ENCODE results near the gene AQP12A. TPM values are rescaled to one million over a fixed set of nuclear protein-coding genes. Genes with fewer than 3 reads are reported as not detected.

The AQP12A gene
- polyA plus RNA-seq, 2 of the 4 experiments (the other 2 are of a cell fraction), result not detected

- ChIA-PET CTCF (interaction anchor here (1.5 kb wide), 1 partner anchor 14 kb away, joined by 4 read pairs; no protein-coding TSS in a partner anchor), POLR2A (no interaction called here)
- Histone ChIP-seq H3K27ac (no peak overlapping the region), H3K4me3 (no peak overlapping the region), H3K9me3 (no peaks in the 10 kb centered on the region), H3K4me2 (no peak overlapping the region), H3K4me1 (no peaks in the 10 kb centered on the region)
- TF ChIP-seq ELK1 (IDR thresholded peaks at IDR 0.05; ENCODE audit: low read depth, low read length) (no peak), CHD2 (IDR thresholded peaks at IDR 0.05; ENCODE audit: low read length, partially characterized antibody) (no peak)
- WGBS (ENCODE audit: missing lambda C conversion rate), result 48% methylated on average over 2 of the region's 7 CpGs
- no peak for FAIRE-seq
- no peak for ATAC-seq
- no peak for DNase-seq (ENCODE audit: low read depth in 1 of 2, low spot score in 1 of 2)
These were observed 46.3 kb downstream of the AQP12A start for GRCh38 chr2:240737958-240738357.

GRCh38 chr2:240739797-240740196 lies 48.1 kb downstream of the AQP12A start:
- Histone ChIP-seq H3K4me3 (no peak overlapping the region), H3K9me3 (no peaks in the 10 kb centered on the region), H3K27ac (no peak overlapping the region), H3K4me2 (no peak overlapping the region), H3K4me1 (no peaks in the 10 kb centered on the region)
- CTCF ChIA-PET, result no interaction called here
- WGBS (ENCODE audit: missing lambda C conversion rate), result 65% methylated on average over 16 of the region's 16 CpGs
- POLR2A ChIA-PET, result no interaction called here
- DNase-seq (ENCODE audit: low read depth in 1 of 2, low spot score in 1 of 2), result no peak
- no peak for ATAC-seq
- TF ChIP-seq FOXS1 (CRISPR knock-in tag; IDR thresholded peaks at IDR 0.05) (no peak), HOXB13 (CRISPR knock-in tag; IDR thresholded peaks at IDR 0.05; ENCODE audit: low read depth) (no peak), BCL3 (IDR thresholded peaks at IDR 0.05) (no peak), JUN (IDR thresholded peaks at IDR 0.05) (no peak), KDM1A (IDR thresholded peaks at IDR 0.05; ENCODE audit: low read depth) (no peak), SREBF2 (IDR thresholded peaks at IDR 0.05) (no peak), HEYL (CRISPR knock-in tag; IDR thresholded peaks at IDR 0.05) (no peak), TFCP2L1 (CRISPR knock-in tag; IDR thresholded peaks at IDR 0.05) (no peak), HES2 (IDR thresholded peaks at IDR 0.05) (no peak), CBX8 (IDR thresholded peaks at IDR 0.05) (no peak), ZFP36 (IDR thresholded peaks at IDR 0.05; ENCODE audit: borderline replicate concordance, partially characterized antibody) (no peak), RARB (CRISPR knock-in tag; IDR thresholded peaks at IDR 0.05) (no peak), ZNF302 (CRISPR knock-in tag; IDR thresholded peaks at IDR 0.05) (no peak), BHLHE40 (IDR thresholded peaks at IDR 0.05; ENCODE audit: low read depth, low read length) (no peak), RCOR1 (IDR thresholded peaks at IDR 0.05; ENCODE audit: low read depth, low read length) (no peak), MYC (IDR thresholded peaks at IDR 0.05; ENCODE audit: borderline replicate concordance, low read length) (no peak)
- FAIRE-seq, result no peak

- DNase-seq (ENCODE audit: low read depth in 1 of 2, low spot score in 1 of 2) (no peak), ATAC-seq (no peak), FAIRE-seq (no peak)
- Histone ChIP-seq H3K4me3 (no peak overlapping the region), H3K9me3 (no peaks in the 10 kb centered on the region), H3K4me1 (no peaks in the 10 kb centered on the region), H3K27ac (no peak overlapping the region), H3K4me2 (no peak overlapping the region)
- TF ChIP-seq BHLHE40 (IDR thresholded peaks at IDR 0.05; ENCODE audit: low read depth, low read length) (no peak), SREBF2 (IDR thresholded peaks at IDR 0.05) (no peak)
- WGBS (ENCODE audit: missing lambda C conversion rate), result 62% methylated on average over 18 of the region's 18 CpGs
- ChIA-PET POLR2A (no interaction called here), CTCF (interaction anchor here (0.6 kb wide), 1 partner anchor 24 kb away, joined by 3 read pairs; no protein-coding TSS in a partner anchor)
These were observed 49.4 kb downstream of the AQP12A start for GRCh38 chr2:240741091-240741490.

GRCh38 chr2:240742602-240743095 lies 51.0 kb downstream of the AQP12A start:
- ChIA-PET POLR2A (no interaction called here), CTCF (interaction anchor here (1.0 kb wide), 1 partner anchor 246 kb away, joined by 3 read pairs; no protein-coding TSS in a partner anchor)
- no peak overlapping the region for H3K4me2 ChIP-seq
- no peak for DNase-seq (ENCODE audit: low read depth in 1 of 2, low spot score in 1 of 2)
- H3K4me3 ChIP-seq, result no peak overlapping the region
- no peak for TF ChIP-seq TP53 (CRISPR knock-in tag; IDR thresholded peaks at IDR 0.05)
- no peak for TF ChIP-seq EHMT2 (IDR thresholded peaks at IDR 0.05; ENCODE audit: low read depth)
- TF ChIP-seq POLR2A (IDR thresholded peaks at IDR 0.05; ENCODE audit: low read length), result no peak
- no peak for TF ChIP-seq CHD2 (IDR thresholded peaks at IDR 0.05; ENCODE audit: low read length, partially characterized antibody)
- no peak for TF ChIP-seq CEBPB (IDR thresholded peaks at IDR 0.05)
- no peak for TF ChIP-seq NFE2L2 (conservative IDR thresholded peaks at IDR 0.05; ENCODE audit: low read length)
- no peak for TF ChIP-seq HES2 (IDR thresholded peaks at IDR 0.05)
- TF ChIP-seq HOXA7 (CRISPR knock-in tag; IDR thresholded peaks at IDR 0.05), result no peak
- TF ChIP-seq BHLHE40 (IDR thresholded peaks at IDR 0.05; ENCODE audit: low read depth, low read length), result no peak
- no peak for TF ChIP-seq RNF2 (IDR thresholded peaks at IDR 0.05; ENCODE audit: borderline replicate concordance, low read depth)
- TF ChIP-seq KDM1A (IDR thresholded peaks at IDR 0.05; ENCODE audit: low read depth), result no peak
- TF ChIP-seq JUN (IDR thresholded peaks at IDR 0.05), result no peak
- TF ChIP-seq FOXS1 (CRISPR knock-in tag; IDR thresholded peaks at IDR 0.05), result no peak
- TF ChIP-seq RFX5 (IDR thresholded peaks at IDR 0.05), result no peak
- FAIRE-seq, result no peak
- WGBS (ENCODE audit: missing lambda C conversion rate), result 19% methylated on average over 7 of the region's 13 CpGs
- H3K9me3 ChIP-seq, result no peaks in the 10 kb centered on the region
- ATAC-seq, result no peak; a peak in 1 of 6 replicates
- no peak overlapping the region for H3K27ac ChIP-seq
- no peaks in the 10 kb centered on the region for H3K4me1 ChIP-seq
